ENCODE results near the gene ZGRF1. TPM values are rescaled to one million over a fixed set of nuclear protein-coding genes. Genes with fewer than 3 reads are reported as not detected.
A peak's percentile ranks its signal among the peaks of the same experiment; 100 is the strongest.
"Not testable (repeated sequence)": the region's sequence is repeated elsewhere in the genome, so short reads cannot be mapped to it uniquely, and the experiment has no call there.

ZGRF1 gene
- total RNA-seq, 1 donor from 2014 or later = 32.4 TPM

DNA sequence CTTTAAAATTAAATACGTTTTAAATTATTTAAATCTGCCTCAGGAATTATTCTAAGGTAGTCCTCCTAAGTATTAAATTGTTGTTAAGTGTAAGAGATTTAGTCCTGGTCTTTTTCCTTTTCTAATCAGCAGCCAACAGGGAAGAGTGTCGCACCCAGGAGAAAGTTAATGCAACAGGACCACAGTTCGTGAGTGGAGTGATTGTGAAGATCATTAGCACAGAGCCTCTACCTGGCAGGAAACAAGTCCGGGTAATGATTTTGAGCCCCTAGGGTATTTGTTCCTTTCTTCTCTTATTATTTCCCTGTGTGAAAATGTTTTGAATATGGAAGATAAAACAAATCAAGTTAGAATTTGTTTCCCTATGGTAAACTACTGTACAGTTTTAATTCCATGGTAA, 13.6 kb upstream of the ZGRF1 start:
- DNase-seq = no peak
- H3K9me3 Mint-ChIP-seq = no peaks in the 10 kb centered on the region
- intact Hi-C loops (cut with micrococcal nuclease) = no loop called here
- H3K27ac Mint-ChIP-seq = no peak overlapping the region
- no peaks in the 10 kb centered on the region for H3K4me1 Mint-ChIP-seq
- peaks cover 33% of the 10 kb centered on the region for H3K36me3 Mint-ChIP-seq (ENCODE audit: low read depth)
- H3K4me3 Mint-ChIP-seq = no peak overlapping the region
- no peaks in the 10 kb centered on the region for H3K27me3 Mint-ChIP-seq

GRCh38 chr4:112649055-112649408, 12.3 kb upstream of the ZGRF1 start:
- H3K4me1 Mint-ChIP-seq = peaks cover 2% of the 10 kb centered on the region
- DNase-seq = no peak
- intact Hi-C loops (cut with micrococcal nuclease) = no loop called here
- H3K27ac Mint-ChIP-seq = no peak overlapping the region
- H3K27me3 Mint-ChIP-seq = no peaks in the 10 kb centered on the region
- H3K36me3 Mint-ChIP-seq (ENCODE audit: low read depth) = peaks cover 39% of the 10 kb centered on the region
- no peak overlapping the region for H3K4me3 Mint-ChIP-seq
- H3K9me3 Mint-ChIP-seq = no peaks in the 10 kb centered on the region

- Mint-ChIP-seq H3K27me3 (no peaks in the 10 kb centered on the region), H3K36me3 (ENCODE audit: low read depth) (peaks cover 38% of the 10 kb centered on the region), H3K9me3 (no peaks in the 10 kb centered on the region), H3K4me3 (no peak overlapping the region), H3K4me1 (peaks cover 2% of the 10 kb centered on the region), H3K27ac (no peak overlapping the region)
- DNase-seq = peak; percentile 39
- intact Hi-C loops (cut with micrococcal nuclease) = no loop called here
These were observed 11.8 kb upstream of the ZGRF1 start for GRCh38 chr4:112648263-112649054.

GRCh38 chr4:112647785-112648184, 11.1 kb upstream of the ZGRF1 start:
- H3K27me3 Mint-ChIP-seq = no peaks in the 10 kb centered on the region
- no peak overlapping the region for H3K4me3 Mint-ChIP-seq
- H3K27ac Mint-ChIP-seq = no peak overlapping the region
- no peaks in the 10 kb centered on the region for H3K9me3 Mint-ChIP-seq
- intact Hi-C loops (cut with micrococcal nuclease) = no loop called here
- peaks cover 43% of the 10 kb centered on the region for H3K36me3 Mint-ChIP-seq (ENCODE audit: low read depth)
- peaks cover 8% of the 10 kb centered on the region for H3K4me1 Mint-ChIP-seq
- no peak for DNase-seq

GRCh38 chr4:112646632-112647537, 10.2 kb upstream of the ZGRF1 start:
- DNase-seq = no peak
- no peaks in the 10 kb centered on the region for H3K27me3 Mint-ChIP-seq
- peaks cover 41% of the 10 kb centered on the region for H3K36me3 Mint-ChIP-seq (ENCODE audit: low read depth)
- H3K4me3 Mint-ChIP-seq = no peak overlapping the region
- intact Hi-C loops (cut with micrococcal nuclease) = no loop called here
- H3K27ac Mint-ChIP-seq = no peak overlapping the region
- peaks cover 14% of the 10 kb centered on the region for H3K4me1 Mint-ChIP-seq
- H3K9me3 Mint-ChIP-seq = no peaks in the 10 kb centered on the region

GRCh38 chr4:112645541-112646329, 9.0 kb upstream of the ZGRF1 start:
- H3K36me3 Mint-ChIP-seq (ENCODE audit: low read depth) = peaks cover 46% of the 10 kb centered on the region
- no peak for DNase-seq
- H3K4me3 Mint-ChIP-seq = no peak overlapping the region
- no peaks in the 10 kb centered on the region for H3K27me3 Mint-ChIP-seq
- no peak overlapping the region for H3K27ac Mint-ChIP-seq
- H3K9me3 Mint-ChIP-seq = no peaks in the 10 kb centered on the region
- peaks cover 22% of the 10 kb centered on the region for H3K4me1 Mint-ChIP-seq
- intact Hi-C loops (cut with micrococcal nuclease) = no loop called here

DNA sequence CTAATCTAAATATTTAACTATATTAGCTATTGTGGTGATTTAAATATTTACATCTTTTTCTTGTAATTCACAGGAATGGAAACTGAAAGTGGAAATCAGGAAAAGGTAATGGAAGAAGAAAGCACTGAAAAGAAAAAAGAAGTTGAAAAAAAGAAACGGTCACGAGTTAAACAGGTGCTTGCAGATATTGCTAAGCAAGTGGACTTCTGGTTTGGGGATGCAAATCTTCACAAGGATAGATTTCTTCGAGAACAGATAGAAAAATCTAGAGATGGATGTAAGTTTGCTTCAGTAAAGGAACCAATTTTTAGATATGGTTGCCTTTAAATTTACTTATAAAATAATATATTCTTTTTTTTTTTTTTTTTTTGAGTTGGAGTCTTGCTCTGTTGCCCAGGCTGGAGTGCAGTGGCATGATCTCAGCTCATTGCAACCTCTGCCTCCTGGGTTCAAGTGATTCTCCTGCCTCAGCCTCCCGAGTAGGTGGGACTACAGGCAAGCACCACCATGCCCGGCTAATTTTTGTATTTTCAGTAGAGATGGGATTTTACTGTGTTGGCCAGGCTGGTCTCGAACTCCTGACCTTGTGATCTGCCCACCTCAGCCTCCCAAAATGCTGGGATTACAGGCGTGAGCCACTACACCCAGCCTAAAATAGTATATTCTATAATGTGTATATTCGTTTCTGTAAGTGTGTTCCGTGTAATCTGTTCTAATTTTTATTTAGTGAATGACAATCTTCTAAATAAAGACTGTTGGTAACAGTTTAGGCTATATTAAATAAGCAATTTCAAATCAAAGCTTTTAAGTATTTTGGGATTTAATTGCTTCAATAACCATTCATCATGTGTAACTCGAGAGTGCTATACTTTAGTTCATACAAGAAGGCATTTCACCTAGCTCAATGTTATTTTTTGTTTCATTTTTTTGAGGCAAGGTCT, 8.2 kb upstream of the ZGRF1 start:
- intact Hi-C loops (cut with micrococcal nuclease); H3K4me3 Mint-ChIP-seq; H3K27me3 Mint-ChIP-seq; H3K27ac Mint-ChIP-seq; H3K9me3 Mint-ChIP-seq: not testable (repeated sequence)
- Mint-ChIP-seq H3K36me3 (ENCODE audit: low read depth) (peaks cover 45% of the 10 kb centered on the region), H3K4me1 (peaks cover 23% of the 10 kb centered on the region)
- peak; percentile 37 for DNase-seq

DNA sequence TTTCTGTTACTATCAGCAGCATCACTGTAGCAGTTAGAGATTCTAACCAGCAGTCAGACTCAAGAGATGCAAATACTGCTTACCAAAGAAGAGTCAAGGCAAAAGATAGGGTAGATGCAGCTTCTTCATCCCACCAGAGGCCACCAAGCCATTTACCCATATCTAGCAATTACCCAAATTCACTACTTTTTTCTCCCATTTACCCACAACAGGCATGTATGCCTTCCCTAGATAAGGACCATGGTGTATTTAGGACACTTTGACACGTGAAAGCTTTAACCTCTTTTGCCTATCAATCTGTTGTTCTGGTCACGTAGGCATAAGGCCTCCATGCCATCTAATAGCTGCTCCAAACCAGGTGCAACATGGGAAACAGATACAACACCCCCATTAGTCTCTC, 5.8 kb upstream of the ZGRF1 start:
- H3K36me3 Mint-ChIP-seq (ENCODE audit: low read depth) = peaks cover 44% of the 10 kb centered on the region
- H3K4me3 Mint-ChIP-seq = no peak overlapping the region
- intact Hi-C loops (cut with micrococcal nuclease) = no loop called here
- peak overlapping the region; percentile 9 for H3K27ac Mint-ChIP-seq
- H3K4me1 Mint-ChIP-seq = peaks cover 35% of the 10 kb centered on the region
- no peak for DNase-seq
- H3K27me3 Mint-ChIP-seq = no peaks in the 10 kb centered on the region
- H3K9me3 Mint-ChIP-seq = no peaks in the 10 kb centered on the region

GRCh38 chr4:112637552-112637866, 800 bp upstream of the ZGRF1 start:
- intact Hi-C loops (cut with micrococcal nuclease) = loop anchor here (1.0 to 10.0 kb wide), 8 partner anchors 68 to 1125 kb away; partner anchors contain the start of genes AP1AR, FAM241A and NEUROG2
- Mint-ChIP-seq H3K27me3 (no peaks in the 10 kb centered on the region), H3K9me3 (no peaks in the 10 kb centered on the region), H3K4me1 (peaks cover 32% of the 10 kb centered on the region), H3K36me3 (ENCODE audit: low read depth) (peaks cover 13% of the 10 kb centered on the region), H3K4me3 (no peak overlapping the region), H3K27ac (no peak overlapping the region)
- DNase-seq = no peak

DNA sequence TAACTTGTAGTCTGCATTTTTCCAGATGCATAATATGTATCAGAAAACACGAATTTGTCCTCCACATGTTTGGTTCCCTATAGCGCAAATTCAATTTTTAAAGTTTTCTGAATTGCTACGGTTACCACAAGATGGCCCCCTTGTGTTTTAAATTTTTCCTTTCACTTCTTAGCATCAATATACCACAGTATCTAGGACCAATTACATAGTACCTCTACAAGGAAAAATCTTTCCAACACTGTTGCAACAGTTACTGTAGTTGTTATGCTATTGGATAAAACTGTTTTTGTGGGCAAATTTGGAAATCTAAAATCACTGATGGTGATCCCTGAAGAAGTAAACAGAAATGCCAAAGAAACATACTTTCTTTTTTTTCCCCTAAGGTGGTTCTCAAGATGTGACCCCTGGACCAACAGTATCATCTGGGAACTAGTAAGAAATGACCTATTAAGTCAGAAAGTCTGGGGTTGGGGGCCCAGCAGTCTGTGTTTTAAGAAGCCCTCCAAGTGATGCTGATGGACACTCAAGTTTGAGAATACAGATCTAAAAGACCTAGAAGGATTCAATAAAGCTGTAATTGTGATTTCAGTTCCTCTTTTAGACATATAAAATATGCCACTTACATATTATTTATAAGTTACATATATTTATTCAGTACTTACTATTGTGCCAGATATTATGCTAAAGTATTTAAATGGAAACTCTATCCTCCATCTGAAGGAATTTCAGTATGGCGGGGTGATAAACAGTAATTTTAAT, 3.1 kb downstream of the ZGRF1 start:
- Mint-ChIP-seq H3K36me3 (ENCODE audit: low read depth) (peaks cover 7% of the 10 kb centered on the region), H3K4me1 (peaks cover 13% of the 10 kb centered on the region), H3K27ac (no peak overlapping the region), H3K27me3 (no peaks in the 10 kb centered on the region), H3K9me3 (no peaks in the 10 kb centered on the region), H3K4me3 (no peak overlapping the region)
- peak; percentile 69 for DNase-seq
- intact Hi-C loops (cut with micrococcal nuclease) = loop anchor here (1.0 to 10.0 kb wide), 2 partner anchors 129 to 309 kb away; no protein-coding TSS in a partner anchor

DNA sequence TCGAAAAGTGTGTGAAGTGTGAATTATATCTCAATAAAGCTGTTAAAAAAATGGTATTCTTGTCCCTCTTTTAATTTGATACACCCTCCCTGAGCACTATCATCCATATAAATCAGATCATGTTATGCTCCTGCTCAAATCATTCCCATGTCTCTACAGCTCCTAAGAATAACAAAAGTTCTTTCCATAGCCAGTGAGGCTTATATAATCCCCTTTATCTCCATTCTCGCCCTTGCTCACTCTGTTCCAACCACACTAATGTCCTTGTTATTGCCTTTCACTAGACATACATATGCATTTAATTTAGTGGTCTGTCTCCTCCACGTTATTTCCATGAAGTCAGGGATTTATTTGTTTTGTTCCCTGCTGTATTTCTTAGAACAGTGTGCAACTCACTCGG, 10.5 kb downstream of the ZGRF1 start:
- no peaks in the 10 kb centered on the region for H3K4me1 Mint-ChIP-seq
- intact Hi-C loops (cut with micrococcal nuclease) = no loop called here
- H3K36me3 Mint-ChIP-seq (ENCODE audit: low read depth) = peaks cover 23% of the 10 kb centered on the region
- H3K27me3 Mint-ChIP-seq = no peaks in the 10 kb centered on the region
- H3K9me3 Mint-ChIP-seq = no peaks in the 10 kb centered on the region
- DNase-seq = no peak
- H3K27ac Mint-ChIP-seq = no peak overlapping the region
- H3K4me3 Mint-ChIP-seq = no peak overlapping the region

- peaks cover 13% of the 10 kb centered on the region for H3K36me3 Mint-ChIP-seq (ENCODE audit: low read depth)
- intact Hi-C loops (cut with micrococcal nuclease) = no loop called here
These were observed 19.7 kb downstream of the ZGRF1 start for GRCh38 chr4:112616984-112617383.

More at GRCh38 chr4:112616984-112617383, 19.7 kb downstream of the ZGRF1 start:
- Mint-ChIP-seq H3K27me3 (no peaks in the 10 kb centered on the region), H3K9me3 (no peaks in the 10 kb centered on the region), H3K4me3 (no peak overlapping the region), H3K27ac (no peak overlapping the region), H3K4me1 (peaks cover 2% of the 10 kb centered on the region)
- DNase-seq = no peak

Measured in activated CD4-positive, alpha-beta T cell treated with anti-CD3 and anti-CD28 coated beads, Interleukin-2, amount 10 ng/mL, durations not matched to agents 24 days and 14 days (primary cell).